Lower lobe of right lung (tissue), 2 donors: ENCODE results near the gene DHRS2. TPM values are rescaled to one million over a fixed set of nuclear protein-coding genes. Genes with fewer than 3 reads are reported as not detected.

ENCODE experiments used
- ATAC-seq, 2 donors: fragments of 200-7000 bp; cut with Tn5 transposase; one replicate each; pipeline ENCODE4 v1.9.1; 2020 to 2022; ENCODE audit warnings: mild to moderate bottlenecking in 2 of 2, moderate library complexity in 2 of 2
- DNase-seq: peaks from one replicate; pipeline ENCODE4 v3.0.0-alpha.2; 2020
- H3K27ac ChIP-seq: fragments of 200-600 bp; one replicate; pipeline ENCODE4 v1.8.0; 2022
- H3K27me3 ChIP-seq: fragments of 200-600 bp; one replicate; pipeline ENCODE4 v1.8.0; 2022; ENCODE audit warnings: low read depth
- H3K36me3 ChIP-seq: fragments of 200-600 bp; one replicate; pipeline ENCODE4 v1.8.0; 2022; ENCODE audit warnings: mild to moderate bottlenecking
- H3K4me1 ChIP-seq: fragments of 200-600 bp; one replicate; pipeline ENCODE4 v1.8.0; 2022
- H3K4me3 ChIP-seq: fragments of 200-600 bp; one replicate; pipeline ENCODE4 v1.8.0; 2022; ENCODE audit warnings: mild to moderate bottlenecking
- H3K9me3 ChIP-seq: fragments of 200-600 bp; one replicate; pipeline ENCODE4 v1.8.0; 2022
- CTCF ChIP-seq: fragments of 200-600 bp; IDR thresholded peaks from one replicate; pipeline ENCODE4 v1.8.0; 2022; ENCODE audit warnings: antibody characterized with exemption, mild to moderate bottlenecking
- intact Hi-C: fragments of 100-400 bp; cut with DNase I; formaldehyde crosslinking; loops from one replicate; pipeline ENCODE4 v1.11.0; 2022
- total RNA-seq: library from RNA; stranded (reverse); fragmentation: NEBNext Ultra II Directional; extraction: Animal tissue kit (Norgen Biotek cat#: 25700); gene quantifications from one replicate; pipeline ENCODE4 v1.2.1, GENCODE V29; 2021
- donor health status: DM: no; HTN: yes; CAD: no; lungs with severe emphysema.

Gene DHRS2
- total RNA-seq, 1 donor from 2014 or later = 1.2 TPM

- no peaks in the 10 kb centered on the region for H3K27me3 ChIP-seq
- H3K27ac ChIP-seq = no peak overlapping the region
- TF ChIP-seq CTCF = no peak
- no peaks in the 10 kb centered on the region for H3K4me1 ChIP-seq
- no peak overlapping the region for H3K4me3 ChIP-seq
- no peaks in the 10 kb centered on the region for H3K9me3 ChIP-seq
- DNase-seq = no peak
- ATAC-seq = no peak
- H3K36me3 ChIP-seq = no peaks in the 10 kb centered on the region
- intact Hi-C loops = no loop called here
These were observed 9.9 kb downstream of the DHRS2 start for GRCh38 chr14:23645812-23646647.

- Histone ChIP-seq H3K27ac (no peak overlapping the region), H3K4me1 (no peaks in the 10 kb centered on the region), H3K4me3 (no peak overlapping the region), H3K36me3 (no peaks in the 10 kb centered on the region), H3K9me3 (no peaks in the 10 kb centered on the region), H3K27me3 (no peaks in the 10 kb centered on the region)
- intact Hi-C loops = no loop called here
- no peak for TF ChIP-seq CTCF
- ATAC-seq = no peak
- no peak for DNase-seq
These were observed 10.7 kb downstream of the DHRS2 start for GRCh38 chr14:23646648-23647549.

GRCh38 chr14:23647619-23648018 lies 11.5 kb downstream of the DHRS2 start:
- no peaks in the 10 kb centered on the region for H3K27me3 ChIP-seq
- H3K9me3 ChIP-seq = no peaks in the 10 kb centered on the region
- H3K36me3 ChIP-seq = no peaks in the 10 kb centered on the region
- no peaks in the 10 kb centered on the region for H3K4me1 ChIP-seq
- ATAC-seq (no peak), DNase-seq (no peak)
- H3K4me3 ChIP-seq = no peak overlapping the region
- intact Hi-C loops = no loop called here
- H3K27ac ChIP-seq = no peak overlapping the region
- TF ChIP-seq CTCF = no peak

- no peak for DNase-seq
- no peaks in the 10 kb centered on the region for H3K4me1 ChIP-seq
- H3K4me3 ChIP-seq = no peak overlapping the region
- no peak for TF ChIP-seq CTCF
- ATAC-seq = no peak
- no peaks in the 10 kb centered on the region for H3K9me3 ChIP-seq
- intact Hi-C loops = no loop called here
- H3K36me3 ChIP-seq = no peaks in the 10 kb centered on the region
- H3K27me3 ChIP-seq = no peaks in the 10 kb centered on the region
- no peak overlapping the region for H3K27ac ChIP-seq
These were observed 12.7 kb downstream of the DHRS2 start for GRCh38 chr14:23648764-23649460.

GRCh38 chr14:23650506-23650905 lies 14.3 kb downstream of the DHRS2 start:
- Histone ChIP-seq H3K27me3 (no peaks in the 10 kb centered on the region), H3K4me1 (no peaks in the 10 kb centered on the region), H3K4me3 (no peak overlapping the region), H3K36me3 (no peaks in the 10 kb centered on the region), H3K9me3 (no peaks in the 10 kb centered on the region), H3K27ac (no peak overlapping the region)
- no peak for TF ChIP-seq CTCF
- ATAC-seq (no peak), DNase-seq (no peak)
- intact Hi-C loops = no loop called here
